8988T (cell line): ENCODE measurements around the gene SPN.
A peak's percentile ranks its signal among the peaks of the same experiment; 100 is the strongest.
"Not testable (repeated sequence)": the region's sequence is repeated elsewhere in the genome, so short reads cannot be mapped to it uniquely, and the experiment has no call there.

Source experiments
- DNase-seq: peaks from one replicate; pipeline ENCODE4 v3.0.0; 2011

SPN gene, protein sequence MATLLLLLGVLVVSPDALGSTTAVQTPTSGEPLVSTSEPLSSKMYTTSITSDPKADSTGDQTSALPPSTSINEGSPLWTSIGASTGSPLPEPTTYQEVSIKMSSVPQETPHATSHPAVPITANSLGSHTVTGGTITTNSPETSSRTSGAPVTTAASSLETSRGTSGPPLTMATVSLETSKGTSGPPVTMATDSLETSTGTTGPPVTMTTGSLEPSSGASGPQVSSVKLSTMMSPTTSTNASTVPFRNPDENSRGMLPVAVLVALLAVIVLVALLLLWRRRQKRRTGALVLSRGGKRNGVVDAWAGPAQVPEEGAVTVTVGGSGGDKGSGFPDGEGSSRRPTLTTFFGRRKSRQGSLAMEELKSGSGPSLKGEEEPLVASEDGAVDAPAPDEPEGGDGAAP

DNA sequence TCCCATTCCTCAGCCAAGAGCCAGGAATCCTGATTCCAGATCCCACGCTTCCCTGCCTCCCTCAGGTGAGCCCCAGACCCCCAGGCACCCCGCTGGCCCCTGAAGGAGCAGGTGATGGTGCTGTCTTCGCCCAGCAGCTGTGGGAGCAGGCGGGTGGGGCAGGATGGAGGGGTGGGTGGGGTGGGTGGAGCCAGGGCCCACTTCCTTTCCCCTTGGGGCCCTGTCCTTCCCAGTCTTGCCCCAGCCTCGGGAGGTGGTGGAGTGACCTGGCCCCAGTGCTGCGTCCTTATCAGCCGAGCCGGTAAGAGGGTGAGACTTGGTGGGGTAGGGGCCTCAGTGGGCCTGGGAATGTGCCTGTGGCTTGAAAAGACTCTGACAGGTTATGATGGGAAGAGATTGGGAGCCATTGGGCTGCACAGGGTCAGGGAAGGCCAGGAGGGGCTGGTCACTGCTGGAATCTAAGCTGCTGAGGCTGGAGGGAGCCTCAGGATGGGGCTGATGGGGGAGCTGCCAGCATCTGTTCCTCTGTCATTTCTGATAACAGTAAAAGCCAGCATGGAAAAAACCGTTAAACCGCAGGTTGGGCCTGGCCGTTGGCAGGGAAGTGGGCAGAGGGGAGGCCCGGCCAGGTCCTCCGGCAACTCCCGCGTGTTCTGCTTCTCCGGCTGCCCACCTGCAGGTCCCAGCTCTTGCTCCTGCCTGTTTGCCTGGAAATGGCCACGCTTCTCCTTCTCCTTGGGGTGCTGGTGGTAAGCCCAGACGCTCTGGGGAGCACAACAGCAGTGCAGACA is at the start of gene SPN:
TSS of gene SPN (plus strand) at position 232 of the 791 bp plus-strand sequence. CDS start at position 714, 482 bp downstream.
- DNase-seq = no peak

DNA sequence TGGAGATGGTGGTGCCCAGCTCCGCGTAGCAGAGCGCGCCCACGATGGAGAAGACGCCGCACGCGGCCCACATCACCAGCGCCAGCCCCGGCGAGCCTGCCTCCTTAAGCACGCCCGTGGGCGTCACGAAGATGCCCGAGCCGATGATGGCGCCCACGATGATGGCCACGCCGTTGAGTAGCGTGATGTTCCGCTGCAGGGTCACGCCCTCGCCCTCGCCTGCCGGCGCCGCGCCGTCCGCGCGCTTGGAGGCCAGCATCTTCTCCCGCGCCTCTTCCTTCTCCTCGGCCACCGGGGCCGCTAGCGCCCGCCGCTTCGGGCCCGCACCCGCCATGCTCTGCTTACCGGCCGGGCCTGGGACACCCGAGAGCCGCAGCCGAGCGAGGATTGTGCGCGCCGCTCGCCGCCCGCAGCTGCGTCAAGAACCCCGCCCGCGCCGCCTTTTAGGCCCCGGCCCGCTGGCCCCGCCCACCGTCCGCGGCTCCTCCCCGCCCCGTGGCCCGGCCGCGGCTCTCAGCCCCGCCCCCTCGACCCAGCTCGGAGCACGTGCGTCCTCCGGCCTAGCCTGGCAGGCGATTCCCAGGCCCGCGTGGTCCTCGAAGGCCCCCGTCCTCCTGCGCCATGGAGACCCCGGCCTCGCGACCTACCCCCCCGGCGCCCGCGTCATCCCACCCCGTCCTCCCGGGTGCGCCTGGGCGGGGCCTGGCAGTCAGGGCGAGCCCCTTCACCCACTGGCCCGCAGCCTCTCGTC is 49.6 kb upstream of the SPN start:
- peak; percentile 32 for DNase-seq

DNA sequence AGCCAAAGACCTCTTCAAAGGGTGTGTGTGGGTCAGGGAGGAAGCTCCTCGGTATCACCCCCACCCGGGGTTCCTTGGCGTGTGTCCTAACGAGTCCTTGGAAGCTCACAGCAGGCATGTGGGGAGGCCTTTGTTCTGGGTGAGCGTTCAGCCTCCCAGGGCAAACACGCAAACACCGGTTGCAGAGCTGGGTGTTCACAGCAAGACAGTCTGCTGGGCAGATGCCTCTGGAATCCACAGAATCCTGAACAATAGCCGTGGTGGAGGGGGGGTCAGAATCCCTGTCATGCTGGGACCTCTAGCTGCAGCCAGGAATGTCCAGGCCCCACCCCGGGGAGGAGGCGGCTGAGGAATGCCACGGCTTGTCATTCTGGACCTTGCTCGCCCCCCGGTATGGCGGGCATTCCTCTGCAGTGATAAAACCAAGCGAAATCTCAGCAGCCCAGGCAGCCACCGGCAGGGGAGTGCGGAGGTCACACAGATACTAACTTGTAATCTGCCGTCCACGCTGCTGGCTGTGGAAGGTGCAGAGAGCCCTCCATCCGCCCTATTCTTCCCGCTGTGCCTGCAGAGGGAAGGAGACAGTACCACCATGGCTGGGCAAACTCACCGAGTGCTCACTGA is 48.2 kb upstream of the SPN start:
- DNase-seq = not testable (repeated sequence)

DNA sequence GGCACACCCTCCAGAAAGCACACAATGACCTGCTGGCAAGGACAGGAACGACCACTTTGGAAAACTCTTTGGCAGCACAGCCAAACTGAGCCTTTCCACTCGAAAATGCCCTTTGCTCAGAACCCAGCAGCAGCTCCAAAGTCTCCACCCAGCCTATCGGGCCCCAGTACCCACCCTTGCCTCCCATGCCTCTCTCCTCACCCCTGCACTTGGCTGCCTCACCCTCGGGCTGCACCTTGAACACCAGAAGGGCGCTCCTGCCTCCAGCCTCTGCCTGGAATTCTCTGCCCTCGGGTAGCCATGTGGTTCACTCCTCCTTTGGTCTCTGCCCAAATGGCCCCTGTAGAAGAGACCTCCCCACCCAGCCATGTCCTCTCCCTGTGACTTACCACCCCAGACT is 46.9 kb upstream of the SPN start:
- DNase-seq = not testable (repeated sequence)

DNA sequence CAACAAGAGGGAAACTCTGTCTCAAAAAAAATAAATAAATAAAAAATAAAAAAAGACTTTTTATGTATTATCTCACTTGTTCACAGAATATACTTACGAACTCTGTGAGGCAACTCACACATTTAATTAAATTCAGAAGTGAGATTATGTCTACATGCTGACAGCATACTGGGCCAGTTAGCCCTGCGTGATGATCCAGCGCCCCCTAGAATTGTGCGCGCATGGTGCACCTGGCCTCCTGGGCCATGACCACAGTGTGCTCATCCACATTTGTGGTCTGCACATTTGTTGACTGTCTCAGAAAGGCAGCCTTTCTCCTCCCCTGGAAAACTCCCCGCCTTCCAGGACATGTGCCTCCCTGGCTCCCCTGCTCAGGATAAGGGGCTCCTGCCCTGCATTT is 42.5 kb upstream of the SPN start:
- DNase-seq = not testable (repeated sequence)

DNA sequence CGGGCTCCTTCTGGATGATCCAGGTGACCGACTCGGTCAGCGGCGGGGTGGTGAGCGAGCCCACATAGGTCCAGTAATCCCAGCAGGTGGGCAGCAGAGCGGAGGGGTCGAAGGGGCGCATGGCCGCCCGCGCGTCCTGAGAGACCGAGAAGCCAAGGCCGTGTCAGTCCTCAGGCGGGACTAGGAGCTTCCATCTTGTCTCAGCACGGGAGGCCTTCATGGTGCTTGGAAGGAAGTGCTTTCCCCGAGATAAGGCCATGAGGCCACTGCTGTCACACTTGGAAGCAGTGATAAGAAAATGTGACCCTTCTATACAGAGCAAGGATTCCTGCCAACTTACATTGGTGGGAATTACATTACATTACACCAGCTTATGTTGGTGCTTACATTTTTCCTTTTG is 40.3 kb upstream of the SPN start:
- not testable (repeated sequence) for DNase-seq

DNA sequence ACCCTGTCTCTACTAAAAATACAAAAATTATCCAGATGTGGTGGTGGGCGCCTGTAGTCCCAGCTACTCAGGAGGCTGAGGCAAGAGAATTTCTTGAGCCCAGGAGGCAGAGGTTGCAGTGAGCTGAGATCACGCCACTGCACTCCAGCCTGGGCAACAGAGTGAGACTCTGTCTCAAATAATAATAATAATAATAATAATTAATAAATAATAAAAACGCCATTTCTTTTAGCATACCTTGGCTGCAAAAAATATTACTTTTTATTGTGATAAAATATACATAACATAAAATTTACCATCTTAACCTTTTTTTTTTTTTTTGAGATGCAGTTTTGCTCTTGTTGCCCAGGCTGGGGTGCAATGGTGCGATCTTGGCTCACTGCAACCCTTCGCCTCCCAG is 39.8 kb upstream of the SPN start:
- DNase-seq = not testable (repeated sequence)

DNA sequence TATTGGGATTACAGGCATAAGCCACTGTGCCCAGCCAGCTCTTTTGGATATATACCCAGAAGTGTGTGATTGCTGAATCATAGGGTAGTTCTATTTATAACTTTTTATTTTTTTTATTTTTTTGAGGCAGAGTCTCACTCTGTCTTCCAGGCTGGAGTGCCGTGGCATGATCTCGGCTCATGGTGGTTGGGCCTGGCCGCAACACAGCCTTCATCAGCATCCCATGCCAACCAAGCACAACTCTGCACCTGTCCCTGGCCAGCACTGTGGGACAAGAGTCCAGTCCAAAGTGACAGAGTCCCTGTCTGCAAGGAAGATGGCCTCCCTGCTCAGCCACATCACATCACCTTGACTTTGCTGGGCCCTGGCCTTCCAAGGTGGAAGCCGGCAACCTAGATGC is 37.9 kb upstream of the SPN start:
- not testable (repeated sequence) for DNase-seq

DNA sequence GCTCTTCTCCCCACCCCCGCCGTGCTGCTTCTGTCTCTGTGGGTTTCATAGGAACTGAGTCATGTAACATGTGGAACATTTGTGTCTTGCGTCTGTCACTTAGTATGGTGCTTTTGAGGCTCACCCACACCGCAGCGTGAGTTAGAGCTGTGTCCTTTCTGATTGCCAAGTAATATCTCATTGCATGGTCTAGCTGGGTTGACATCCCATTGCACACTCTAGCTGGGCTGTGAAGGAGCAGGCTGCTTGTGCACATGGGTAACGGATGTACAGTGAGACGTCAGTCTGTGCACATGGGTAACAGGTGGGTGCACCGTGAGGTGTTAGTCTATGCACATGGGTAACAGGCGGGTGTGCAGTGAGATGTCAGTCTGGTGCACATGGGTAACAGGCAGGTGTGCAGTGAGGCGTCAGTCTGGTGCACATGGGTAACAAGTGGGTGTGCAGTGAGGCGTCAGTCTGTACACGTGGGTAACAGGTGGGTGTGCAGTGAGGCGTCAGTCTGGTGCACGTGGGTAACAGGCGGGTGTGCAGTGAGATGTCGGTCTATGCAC is 36.2 kb upstream of the SPN start:
- not testable (repeated sequence) for DNase-seq

DNA sequence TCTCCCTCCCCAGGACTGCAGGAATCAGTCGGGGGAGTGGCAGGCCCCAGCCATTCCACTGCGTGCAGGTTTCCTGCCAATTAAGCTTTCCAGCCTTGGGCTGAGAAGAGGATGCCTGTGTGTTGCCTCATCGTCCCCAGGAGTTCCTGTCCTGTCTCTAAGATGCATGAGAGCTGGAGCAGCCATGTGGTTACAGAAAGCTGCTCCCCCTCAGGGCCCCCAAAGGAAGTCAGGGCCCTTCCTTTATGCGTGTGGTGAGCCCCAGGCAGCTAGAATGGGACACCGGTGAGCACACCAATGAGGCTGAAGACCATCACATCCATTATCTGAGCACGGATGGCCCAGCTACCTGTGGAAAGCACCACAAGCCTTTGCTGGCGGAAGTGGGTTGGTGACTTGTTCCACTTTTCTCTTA is 35.4 kb upstream of the SPN start:
- DNase-seq = not testable (repeated sequence)

DNA sequence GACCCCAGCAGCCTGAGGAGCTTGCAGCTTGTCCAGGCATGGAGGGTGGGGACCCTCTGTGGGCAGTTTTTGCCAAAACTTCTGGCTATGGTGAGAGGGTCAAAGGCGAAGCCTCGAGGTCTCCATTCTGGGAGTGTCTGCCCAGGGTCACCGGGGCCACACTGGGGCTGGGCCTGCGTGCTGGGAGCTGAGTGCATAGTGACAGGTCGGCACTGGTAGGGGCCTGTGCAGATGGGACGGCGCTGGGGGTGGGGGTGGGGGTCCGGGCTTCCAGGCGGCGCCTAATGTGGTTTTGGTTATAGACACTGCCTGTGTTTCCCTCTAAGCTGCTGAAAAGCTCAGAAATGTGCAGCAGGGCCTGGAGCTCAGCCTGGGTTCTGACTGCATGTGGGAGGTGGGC is 34.3 kb upstream of the SPN start:
- not testable (repeated sequence) for DNase-seq

DNA sequence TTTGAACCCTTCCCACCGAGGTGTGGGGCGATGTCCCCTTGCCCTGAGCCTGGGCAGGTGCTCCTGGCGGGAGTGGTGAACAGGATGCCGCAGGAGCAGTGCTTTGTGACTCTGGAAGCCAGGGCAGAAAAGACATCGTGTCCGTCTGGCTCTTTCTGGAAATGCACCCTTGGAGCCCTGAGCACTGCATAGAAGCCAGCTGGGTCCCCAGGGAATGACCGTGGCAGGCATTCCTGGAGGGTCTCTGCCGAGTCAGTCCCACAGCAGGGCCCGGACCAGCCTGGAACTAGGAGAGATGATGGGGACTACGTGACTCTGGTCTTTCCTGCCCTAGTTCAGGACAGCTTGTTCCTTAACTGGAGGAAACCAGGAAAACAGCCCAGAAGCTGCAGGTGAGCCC is 33.7 kb upstream of the SPN start:
- DNase-seq = not testable (repeated sequence)

DNA sequence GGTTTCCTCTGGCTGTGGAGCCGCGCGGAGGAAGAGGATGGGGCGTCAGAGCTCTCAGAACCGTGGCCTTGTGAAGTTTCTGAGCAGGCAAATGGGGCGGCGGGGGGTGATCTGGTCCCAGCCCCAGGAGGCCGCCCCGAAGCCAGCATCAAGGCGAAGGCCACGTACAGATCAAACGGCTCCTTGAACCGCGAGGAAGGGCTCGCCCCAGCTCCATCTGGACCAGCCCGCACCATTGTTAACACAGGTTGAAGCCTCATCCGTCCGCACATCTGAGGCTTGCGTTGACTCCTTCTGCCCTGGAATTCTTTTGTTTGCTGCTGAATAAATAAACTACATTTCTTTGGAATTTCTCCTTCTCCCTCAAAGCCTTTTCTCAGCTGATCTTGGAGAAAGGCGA is 31.4 kb upstream of the SPN start:
- not testable (repeated sequence) for DNase-seq

DNA sequence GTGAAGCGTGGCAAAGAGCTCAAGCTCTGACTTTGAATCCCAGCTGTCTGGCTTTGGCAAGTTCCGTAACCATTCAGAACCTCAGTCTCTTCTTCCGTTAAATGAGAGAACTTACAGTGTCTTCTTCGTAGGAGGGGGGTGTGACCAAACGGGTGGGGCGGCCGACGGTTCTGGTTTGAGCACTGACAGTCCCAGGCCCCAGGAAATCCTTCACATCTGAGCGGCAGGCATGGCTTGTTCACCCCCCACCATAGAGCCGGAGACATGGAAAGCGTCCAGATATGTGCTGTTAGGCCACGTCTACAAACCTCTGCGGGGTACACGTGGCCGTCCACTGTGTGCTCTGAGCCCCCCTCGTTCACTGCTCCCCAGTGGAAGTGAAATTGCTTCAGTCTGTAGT is 27.1 kb upstream of the SPN start:
- DNase-seq = not testable (repeated sequence)

DNA sequence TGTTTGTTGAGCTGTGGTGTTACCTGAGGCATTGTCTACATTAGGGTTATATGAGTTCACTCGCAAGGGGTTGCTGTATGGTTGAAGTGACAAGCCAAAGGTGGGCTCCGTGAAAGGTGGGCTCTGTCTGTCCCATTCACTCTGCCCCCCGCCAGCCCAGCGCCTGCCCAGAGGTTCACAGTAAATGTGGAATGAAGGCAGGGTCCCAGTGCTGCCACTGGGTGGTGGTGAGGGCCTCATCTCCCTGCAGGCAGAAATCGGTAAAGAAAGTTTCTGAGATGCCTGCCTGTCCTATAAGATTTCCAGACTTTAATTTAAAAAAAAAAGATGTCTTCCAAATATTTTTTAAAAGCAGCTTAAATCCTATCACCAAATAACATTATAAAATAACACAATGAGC is 26.7 kb upstream of the SPN start:
- DNase-seq = not testable (repeated sequence)

DNA sequence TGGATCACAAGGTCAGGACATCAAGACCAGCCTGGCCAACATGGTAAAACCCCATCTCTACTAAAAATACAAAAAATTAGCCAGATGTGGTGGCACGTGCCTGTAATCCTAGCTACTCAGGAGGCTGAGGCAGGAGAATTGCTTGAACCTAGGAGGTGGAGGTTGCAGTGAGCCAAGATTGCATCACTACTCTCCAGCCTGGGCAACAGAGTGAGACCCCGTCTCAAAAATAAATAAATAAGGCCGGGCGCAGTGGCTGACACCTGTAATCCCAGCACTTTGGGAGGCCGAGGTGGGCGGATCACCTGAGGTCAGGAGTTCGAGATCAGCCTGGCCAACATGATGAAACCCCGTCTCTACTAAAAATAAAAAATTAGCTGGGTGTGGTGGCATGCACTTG is 24.3 kb upstream of the SPN start:
- DNase-seq = not testable (repeated sequence)

DNA sequence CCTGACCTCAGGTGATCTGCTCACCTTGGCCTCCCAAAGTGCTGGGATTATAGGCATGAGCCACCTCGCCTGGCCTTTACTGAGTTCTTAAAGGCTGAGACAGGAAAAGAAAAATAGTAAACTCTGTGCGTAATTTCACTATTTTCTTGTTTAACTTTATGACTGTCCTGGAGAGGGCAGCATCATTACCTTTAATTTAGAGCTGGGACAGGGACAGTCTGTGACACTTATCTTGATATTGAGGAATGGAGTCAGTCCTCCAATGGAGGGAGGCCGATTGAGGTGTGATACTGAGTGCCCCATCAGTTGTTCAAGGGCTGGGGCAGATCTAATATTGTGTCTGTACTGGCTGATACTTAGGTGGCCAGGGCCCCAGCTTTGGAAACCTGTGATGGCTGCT is 21.5 kb upstream of the SPN start:
- DNase-seq = no peak

DNA sequence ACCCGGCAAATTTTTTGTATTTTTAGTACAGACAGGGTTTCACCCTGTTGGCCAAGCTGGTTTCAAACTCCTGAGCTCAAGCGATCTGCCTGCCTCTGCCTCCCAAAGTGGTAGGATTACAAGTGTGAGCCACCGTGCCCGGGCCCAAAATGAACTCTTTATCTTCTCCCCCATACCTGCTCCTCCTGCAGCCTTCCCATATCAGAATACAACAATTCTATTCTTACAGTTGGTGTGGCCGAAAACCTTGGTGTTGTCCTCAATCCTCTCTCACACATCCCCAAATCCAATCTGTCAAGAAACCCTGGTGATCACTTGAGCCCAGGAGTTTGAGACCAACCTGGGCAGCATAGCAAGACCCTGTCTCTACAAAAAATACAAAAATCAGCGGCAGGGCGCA is 19.5 kb upstream of the SPN start:
- no peak for DNase-seq

DNA sequence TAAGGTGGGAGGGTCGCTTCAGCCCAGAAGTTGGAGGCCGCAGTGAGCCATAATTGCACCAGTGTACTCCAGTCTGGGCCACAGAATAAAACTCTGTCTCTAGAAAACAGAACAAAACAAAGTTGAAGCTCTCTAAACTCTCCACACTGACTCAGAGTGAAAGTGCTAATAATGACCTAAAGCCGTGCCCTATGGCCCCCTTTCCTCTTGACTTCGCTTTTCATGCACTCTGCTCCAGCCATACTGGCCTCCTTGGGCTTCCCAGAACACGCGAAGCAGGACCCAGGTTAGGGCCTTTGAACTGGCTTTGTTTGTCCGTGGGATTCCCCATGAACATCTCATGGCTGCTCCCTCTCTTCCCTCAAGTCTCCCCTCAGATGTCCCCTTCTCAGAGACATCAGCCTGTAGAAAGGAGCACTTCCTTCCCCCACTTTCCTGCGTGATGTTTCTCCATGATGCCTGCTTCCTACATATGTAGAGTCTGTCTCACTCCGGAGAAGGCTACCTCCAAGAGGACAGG is 18.6 kb upstream of the SPN start:
- no peak for DNase-seq

DNA sequence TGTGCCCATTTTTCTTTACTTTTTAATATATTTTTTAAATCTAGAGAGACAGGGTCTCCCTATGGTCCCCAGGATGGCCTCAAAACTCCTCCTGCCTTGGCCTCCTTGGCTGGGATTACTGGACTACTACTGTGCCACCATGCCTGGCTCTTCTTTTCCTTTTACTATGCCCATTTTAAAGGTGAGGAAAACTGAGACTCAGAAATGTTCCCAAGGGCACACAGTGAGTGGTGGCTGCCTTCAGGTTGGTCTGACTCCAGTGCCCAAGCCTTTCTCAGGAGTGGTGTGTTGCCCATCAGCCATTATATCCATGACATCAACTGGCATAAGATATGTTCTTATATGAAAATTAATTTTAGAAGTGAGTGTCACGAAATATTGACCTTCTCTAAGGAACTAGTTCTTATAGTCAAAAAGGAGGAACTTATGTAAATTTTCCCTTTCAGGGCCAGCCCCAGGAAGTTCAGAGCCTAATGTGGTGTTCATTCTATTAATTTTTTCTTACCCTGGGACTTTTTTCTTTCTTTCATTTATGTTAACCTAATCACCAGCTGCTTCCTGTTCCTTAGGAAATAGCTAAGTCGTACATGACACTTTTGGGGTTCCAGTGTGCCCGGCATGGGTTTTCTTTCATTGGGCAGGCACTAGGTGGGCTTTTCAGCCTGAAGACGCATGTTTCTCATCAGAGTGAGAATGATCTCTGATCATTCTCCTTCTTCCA is 17.9 kb upstream of the SPN start:
- DNase-seq = no peak

DNA sequence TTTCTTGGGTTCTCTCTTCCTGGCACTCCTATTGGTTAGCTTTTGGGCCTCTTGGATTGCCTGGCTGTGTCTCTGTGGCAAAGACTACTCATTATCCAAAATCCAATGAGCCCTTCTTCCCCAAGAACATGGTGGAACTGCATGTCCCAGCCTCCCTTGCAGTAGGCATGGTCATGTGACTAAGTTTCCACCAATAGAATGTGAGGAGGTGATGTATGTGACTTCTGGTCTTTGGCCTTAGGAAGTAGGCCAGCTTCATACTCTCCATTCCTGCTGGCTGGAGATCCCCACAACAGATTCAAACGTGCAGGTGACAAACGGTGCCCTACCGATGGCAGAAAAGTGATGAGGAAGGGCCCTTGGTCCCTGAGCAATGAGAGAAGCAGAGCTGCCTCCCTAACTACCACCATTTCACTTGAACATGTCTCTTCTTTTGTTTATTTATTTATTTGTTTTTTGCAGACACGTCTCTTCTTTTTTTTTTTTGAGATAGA is 17.3 kb upstream of the SPN start:
- DNase-seq = no peak
